Femur (tissue), 1 donor: ENCODE measurements around the gene CDH16.

Source experiments
- DNase-seq: peaks from one replicate; pipeline ENCODE4 v3.0.0-alpha.2; 2017

CDH16 gene

GRCh38 chr16:66895689-66895979, 23.1 kb downstream of the CDH16 start:
- no peak for DNase-seq

- DNase-seq = peak; percentile 77
These were observed 23.6 kb downstream of the CDH16 start for GRCh38 chr16:66894948-66895688.

GRCh38 chr16:66894055-66894454, 24.6 kb downstream of the CDH16 start:
- DNase-seq = no peak

- no peak for DNase-seq
These were observed 26.9 kb downstream of the CDH16 start for GRCh38 chr16:66891797-66892196.

GRCh38 chr16:66891360-66891759, 27.3 kb downstream of the CDH16 start:
- DNase-seq = no peak

- no peak for DNase-seq
These were observed 27.9 kb downstream of the CDH16 start for GRCh38 chr16:66890799-66891198.

DNA sequence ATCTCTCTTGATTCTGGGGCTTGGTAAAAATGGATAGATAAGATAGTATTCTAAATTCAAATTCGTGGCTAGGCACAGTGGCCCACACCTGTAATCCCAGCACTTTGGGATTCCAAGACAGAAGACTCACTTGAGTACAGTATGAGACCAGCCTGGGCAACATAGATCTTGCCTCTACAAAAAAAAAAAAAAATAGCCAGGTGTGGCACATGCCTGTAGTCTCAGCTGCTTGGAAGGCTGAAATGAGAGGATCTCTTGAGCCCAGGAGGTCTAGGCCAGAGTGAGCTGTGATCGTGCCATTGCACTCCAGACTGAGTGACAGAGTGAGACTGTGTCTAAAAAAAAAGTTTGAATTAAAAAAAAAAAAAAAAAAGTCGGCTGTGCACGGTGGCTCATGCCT, 29.1 kb downstream of the CDH16 start:
- DNase-seq = no peak

- no peak for DNase-seq
These were observed 29.8 kb downstream of the CDH16 start for GRCh38 chr16:66888647-66889615.

GRCh38 chr16:66886914-66887313, 31.8 kb downstream of the CDH16 start:
- DNase-seq = no peak

- DNase-seq = no peak
These were observed 32.4 kb downstream of the CDH16 start for GRCh38 chr16:66886321-66886720.

- DNase-seq = no peak
These were observed 33.2 kb downstream of the CDH16 start for GRCh38 chr16:66885491-66885890.

DNA sequence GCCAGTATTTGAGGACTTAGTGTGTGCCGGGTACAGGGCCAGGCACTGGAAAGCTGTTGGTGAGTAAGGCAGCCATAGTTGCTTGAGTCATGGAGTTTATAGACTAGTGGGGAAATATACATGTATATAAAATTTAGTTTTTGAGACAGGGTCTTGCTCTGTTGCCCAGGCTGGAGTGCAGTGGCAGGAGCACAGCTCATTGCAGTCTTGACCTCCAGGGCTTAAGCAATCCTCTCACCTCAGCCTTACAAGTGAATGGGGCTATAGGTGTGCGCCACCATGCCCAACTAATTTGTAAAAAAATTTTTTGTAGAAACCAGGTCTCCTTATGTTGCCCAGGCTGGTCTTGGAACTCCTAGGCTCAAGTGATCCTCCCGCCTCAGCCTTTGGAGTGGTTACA, 36.0 kb downstream of the CDH16 start:
- no peak for DNase-seq

- no peak for DNase-seq
These were observed 36.6 kb downstream of the CDH16 start for GRCh38 chr16:66881964-66882508.

GRCh38 chr16:66881560-66881959, 37.1 kb downstream of the CDH16 start:
- no peak for DNase-seq

GRCh38 chr16:66881014-66881417, 37.7 kb downstream of the CDH16 start:
- no peak for DNase-seq

DNA sequence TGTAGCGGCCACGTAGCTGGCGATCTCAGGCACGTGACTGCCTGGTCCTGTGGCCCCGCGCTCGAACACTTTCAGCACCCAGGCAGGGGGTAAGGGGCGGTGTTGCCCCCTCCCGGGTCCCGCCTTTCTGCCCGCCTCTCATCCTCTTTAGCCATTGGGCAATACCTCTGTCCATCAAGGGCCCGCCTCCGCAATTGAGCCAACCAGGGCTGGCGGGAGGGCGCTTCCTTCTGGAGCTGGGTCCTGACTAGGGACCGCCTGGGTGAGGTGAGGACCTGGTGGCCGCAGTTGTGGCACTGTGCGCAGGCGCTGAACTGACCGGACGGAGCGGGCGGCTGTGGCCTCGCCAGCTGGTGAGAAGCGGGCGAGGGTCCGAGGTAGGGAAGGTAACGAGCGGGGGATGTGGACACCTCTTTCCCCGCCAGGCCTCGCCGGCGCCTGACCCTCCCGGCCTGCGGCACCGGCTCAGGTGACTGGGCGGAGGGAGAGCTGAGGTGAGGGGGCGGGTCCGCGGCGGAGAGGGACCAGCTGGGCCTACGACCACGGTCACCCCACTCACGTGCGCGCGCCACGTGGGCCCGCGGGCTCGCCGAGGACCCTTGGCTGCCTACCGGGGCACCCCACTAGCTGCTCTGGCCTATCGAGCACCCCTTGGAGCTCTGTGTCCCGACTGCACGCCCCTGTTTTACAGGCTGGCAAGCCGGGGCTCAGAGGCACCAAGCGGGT, 38.2 kb downstream of the CDH16 start, which contains the start of gene PDP2:
PDP2 (plus strand) TSS at position 228 of the 726 bp plus-strand sequence. CDS start 3,770 bp downstream, outside the sequence.
- peak; percentile 95 for DNase-seq

GRCh38 chr16:66878067-66878466, 40.6 kb downstream of the CDH16 start:
- no peak for DNase-seq

DNA sequence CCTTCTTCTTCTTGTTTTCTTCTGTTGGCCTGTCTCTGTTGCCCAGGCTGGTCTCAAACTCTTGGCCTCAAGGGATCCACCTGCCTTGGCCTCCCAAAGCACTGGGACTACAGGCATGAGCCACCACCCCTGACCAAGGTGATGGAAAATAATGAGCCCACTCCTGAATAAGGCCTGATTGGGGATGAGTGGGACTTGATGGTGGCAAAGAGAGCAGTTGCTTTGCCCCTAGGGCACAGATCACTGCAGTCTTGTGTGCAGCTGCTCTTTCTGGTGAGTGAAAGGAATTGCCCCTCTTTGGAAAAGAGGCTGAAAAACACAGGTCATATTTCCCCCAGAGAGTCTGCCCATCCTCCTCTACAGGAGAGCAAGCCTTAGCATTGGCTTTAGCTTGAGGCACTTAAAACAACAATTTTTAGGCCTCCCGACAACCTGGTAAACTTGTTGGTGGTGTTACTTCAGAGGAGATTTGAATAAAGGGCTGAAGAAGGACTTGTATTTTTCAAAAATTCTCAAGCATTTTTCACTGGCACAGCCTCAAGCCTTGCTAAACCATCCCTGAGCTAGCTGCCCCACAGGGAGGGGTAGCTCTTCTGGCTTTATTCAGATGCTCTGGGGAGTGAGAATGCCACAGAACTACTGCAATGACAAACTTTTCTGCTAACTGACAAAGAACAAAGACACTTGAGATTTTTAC, 44.5 kb downstream of the CDH16 start:
- no peak for DNase-seq

GRCh38 chr16:66873685-66874055, 45.0 kb downstream of the CDH16 start:
- DNase-seq = no peak

DNA sequence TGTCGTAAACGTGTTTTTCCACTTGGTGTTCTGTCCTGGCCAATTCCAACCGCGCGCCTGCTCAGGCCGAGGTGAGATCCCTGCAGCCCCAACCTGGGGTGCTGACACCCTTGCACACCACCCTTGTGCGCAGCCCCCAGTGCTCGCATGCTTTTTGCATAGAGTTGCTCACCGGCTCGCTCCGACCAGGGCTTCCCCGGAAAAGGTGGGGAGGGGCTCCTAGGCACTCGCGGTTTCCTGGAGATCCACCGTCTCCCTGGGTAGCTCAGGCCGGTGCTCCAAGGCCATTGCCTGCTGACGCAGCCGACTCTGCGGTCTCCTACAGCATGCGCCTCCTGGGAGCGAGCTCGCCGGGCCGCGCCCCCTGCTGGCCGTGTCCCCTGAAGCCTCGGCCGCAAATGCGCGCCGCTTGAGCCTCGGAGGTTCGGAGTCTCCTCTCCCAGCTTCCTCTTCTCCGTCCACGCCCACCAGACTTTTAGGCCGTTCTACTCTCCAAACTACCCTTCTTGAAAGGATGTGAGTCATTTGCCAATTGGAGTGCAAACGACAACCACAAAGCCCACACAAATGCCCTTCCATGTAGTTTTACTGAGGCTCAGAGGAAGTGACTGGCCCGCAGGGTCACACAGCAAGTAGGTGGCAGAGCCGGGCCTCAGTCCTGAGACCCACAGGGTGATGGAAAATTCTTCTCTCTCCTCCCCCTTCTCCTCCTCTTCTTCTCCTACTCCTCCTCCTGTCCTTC, 45.6 kb downstream of the CDH16 start:
- peak; percentile 90 for DNase-seq

DNA sequence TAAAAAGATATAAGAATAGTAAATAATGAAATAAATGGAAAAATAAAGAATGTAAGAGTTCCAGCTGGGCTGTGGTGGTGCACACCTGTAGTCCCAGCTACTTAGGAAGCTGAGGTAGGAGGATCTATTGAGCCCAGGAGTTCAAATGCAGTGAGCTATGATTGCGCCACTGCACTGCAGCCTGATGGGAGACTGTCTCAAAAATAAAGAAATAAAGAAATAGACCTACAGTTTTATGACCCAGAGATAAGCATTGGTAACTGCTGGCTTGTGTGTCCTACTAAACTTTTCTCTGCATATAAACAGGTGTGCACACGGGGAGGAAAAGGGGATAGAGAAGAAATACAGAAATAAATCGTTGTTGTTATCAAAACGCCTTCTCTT, 46.1 kb downstream of the CDH16 start:
- no peak for DNase-seq

DNA sequence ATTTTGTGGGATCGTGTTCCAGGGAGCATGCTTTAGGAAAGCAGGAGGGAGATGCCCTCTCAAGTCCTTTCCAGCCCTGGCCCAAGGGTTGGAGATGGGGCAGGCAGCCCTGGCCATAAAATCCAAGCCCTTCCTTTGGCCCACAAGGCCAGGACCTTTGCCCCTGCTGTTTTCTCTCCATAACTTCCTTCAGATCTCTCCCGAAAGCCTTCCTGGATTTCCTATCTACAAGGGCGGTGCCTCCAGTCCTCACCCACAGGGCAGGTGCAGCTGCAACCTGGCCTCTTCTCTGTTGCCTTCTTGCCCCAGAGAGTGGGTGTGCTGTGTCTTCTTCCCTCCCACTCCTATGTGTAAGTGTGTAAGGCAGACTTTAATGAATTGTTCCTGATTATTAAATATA, 46.8 kb downstream of the CDH16 start:
- no peak for DNase-seq
